Right lobe of liver (tissue), 6 donors: ENCODE data around the gene MAP2K4. TPM values are rescaled to one million over a fixed set of nuclear protein-coding genes. Genes with fewer than 3 reads are reported as not detected.

ENCODE experiments used
- ATAC-seq, 4 donors: fragments of 200-7000 bp; cut with Tn5 transposase; one replicate each; pipeline ENCODE4 v1.9.1; 2020; ENCODE audit warnings: mild to moderate bottlenecking in 4 of 4, moderate library complexity in 4 of 4
- DNase-seq, 3 donors: peaks; one replicate each; pipeline ENCODE4 v3.0.0-alpha.2; 2020
- H3K27ac ChIP-seq, 3 donors: fragments of 200-600 bp; one replicate each; pipeline ENCODE4 v1.8.0; 2022
- H3K27me3 ChIP-seq, 2 donors: fragments of 200-600 bp; one replicate each; pipeline ENCODE4 v1.8.0; 2022
- H3K36me3 ChIP-seq, 4 donors: fragments of 200-600 bp; sonication (generic) in 1 of 4; one replicate each; pipeline versions ENCODE4 v1.5.1 to v1.8.0; 2017 to 2022; ENCODE audit warnings: control low read depth in 1 of 4
- H3K4me1 ChIP-seq, 4 donors: fragments of 200-600 bp; sonication (generic) in 1 of 4; one replicate each; pipeline versions ENCODE4 v1.5.1 to v1.8.0; 2017 to 2022; ENCODE audit warnings: control low read depth in 1 of 4
- H3K4me3 ChIP-seq, 3 donors: fragments of 200-600 bp; one replicate each; pipeline ENCODE4 v1.8.0; 2022
- H3K9me3 ChIP-seq, 4 donors: fragments of 200-600 bp; sonication (generic) in 1 of 4; one replicate each; pipeline versions ENCODE4 v1.5.1 to v1.8.0; 2017 to 2022; ENCODE audit warnings: control low read depth in 1 of 4
- CTCF ChIP-seq, 4 donors: fragments of 200-600 bp in 3 of 4; fragments of 450-650 bp in 1 of 4; IDR thresholded peaks; one replicate each; pipeline versions ENCODE4 v1.5.1 to v1.8.0; 2016 to 2022; ENCODE audit warnings: antibody characterized with exemption in 4 of 4, mild to moderate bottlenecking in 2 of 4
- POLR2A ChIP-seq: fragments of 450-650 bp; IDR thresholded peaks from one replicate; pipeline ENCODE4 v1.6.1; 2017; ENCODE audit warnings: antibody characterized with exemption, mild to moderate bottlenecking
- WGBS: methylation state at CpG from one replicate; pipeline ENCODE4 v1.1.6; 2018; ENCODE audit warnings: low coverage, low lambda C conversion rate; ENCODE audit not compliant: insufficient coverage; ENCODE audit errors: missing lambda C conversion rate; 5-methylcytosine and 5-hydroxymethylcytosine counted together
- intact Hi-C, 2 donors: fragments of 100-400 bp; cut with DNase I; formaldehyde crosslinking; loops; one replicate each; pipeline versions ENCODE4 v1.11.2 to v1.14.1; 2022
- total RNA-seq, 6 experiments: library from RNA; depleted of rRNA in 2 of 6; stranded (reverse); fragments of >200 nt in 2 of 6; fragmentation: NEBNext Ultra II Directional in 3 of 6; extraction: Animal tissue kit (Norgen Biotek cat#: 25700) in 3 of 6; gene quantifications; one replicate each; pipeline versions ENCODE4 v1.1.0 to v1.2.4, GENCODE V29; 2016 to 2023
- donor health status: DM: no; HTN: yes; CAD: no.
- donor health status: DM: no; HTN: no; CAD: no.
- donor health status: DM: no; HTN: no; CAD: no.
- donor health status: DM: no; HTN: yes; CAD: no.
- donor health status: DM: no; HTN: yes; CAD: no.

The MAP2K4 gene
- total RNA-seq, 6 experiments from 2014 or later = 14.9 to 23.7 (median 18.7) TPM

DNA sequence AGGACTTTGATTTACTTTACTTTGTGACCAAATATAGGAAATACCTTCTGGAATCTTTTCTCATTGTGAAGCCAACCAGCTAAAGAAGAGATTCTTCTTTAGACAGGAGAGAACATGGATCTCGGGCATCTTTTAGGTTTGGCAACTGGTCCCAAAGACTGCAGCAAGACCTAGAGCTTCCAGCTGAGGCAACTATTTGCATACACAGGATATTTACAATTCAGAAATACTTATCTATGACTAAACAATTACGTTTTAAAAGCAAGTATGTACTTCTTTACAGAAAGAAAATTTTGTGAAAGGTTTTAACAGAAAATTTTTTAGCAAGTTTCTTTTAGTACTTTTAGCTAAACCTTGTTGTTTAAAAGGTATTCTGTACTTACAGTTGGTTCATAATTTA lies 106.5 kb downstream of the MAP2K4 start:
- TF ChIP-seq CTCF (IDR thresholded peaks at IDR 0.05) = no peak
- no peak for TF ChIP-seq POLR2A
- no peak overlapping the region for H3K27ac ChIP-seq
- H3K27me3 ChIP-seq = no peaks in the 10 kb centered on the region
- H3K4me3 ChIP-seq = no peak overlapping the region
- WGBS = 91% methylated on average over 2 of the region's 2 CpGs
- no peaks in the 10 kb centered on the region for H3K9me3 ChIP-seq
- H3K36me3 ChIP-seq = peaks cover 0 to 43% (median 7%) of the 10 kb centered on the region in 4 donors
- no peak for ATAC-seq
- DNase-seq = no peak
- H3K4me1 ChIP-seq = no peaks in the 10 kb centered on the region
- intact Hi-C loops = no loop called here

- Histone ChIP-seq H3K27ac (no peak overlapping the region), H3K36me3 (peaks cover 0 to 43% (median 7%) of the 10 kb centered on the region in 4 donors), H3K9me3 (no peaks in the 10 kb centered on the region), H3K4me1 (no peaks in the 10 kb centered on the region), H3K27me3 (no peaks in the 10 kb centered on the region), H3K4me3 (no peak overlapping the region)
- no peak for ATAC-seq
- no peak for DNase-seq
- intact Hi-C loops = no loop called here
- WGBS = 100% methylated on average over 2 of the region's 2 CpGs
- TF ChIP-seq POLR2A (no peak), CTCF (IDR thresholded peaks at IDR 0.05) (no peak)
These were observed 107.0 kb downstream of the MAP2K4 start for GRCh38 chr17:12127667-12128066.

- Histone ChIP-seq H3K36me3 (peaks cover 0 to 43% (median 7%) of the 10 kb centered on the region in 4 donors), H3K4me1 (no peaks in the 10 kb centered on the region), H3K27me3 (no peaks in the 10 kb centered on the region), H3K9me3 (no peaks in the 10 kb centered on the region), H3K27ac (no peak overlapping the region), H3K4me3 (no peak overlapping the region)
- TF ChIP-seq POLR2A = no peak
- TF ChIP-seq CTCF (IDR thresholded peaks at IDR 0.05) = no peak
- no peak for DNase-seq
- no peak for ATAC-seq
- WGBS = 95% methylated on average over 6 of the region's 7 CpGs
- intact Hi-C loops = no loop called here
These were observed 108.3 kb downstream of the MAP2K4 start for GRCh38 chr17:12128946-12129345.

GRCh38 chr17:12133183-12133582 lies 112.5 kb downstream of the MAP2K4 start:
- no peak overlapping the region for H3K4me3 ChIP-seq
- 89% methylated on average over 4 of the region's 6 CpGs for WGBS
- DNase-seq = no peak

More at GRCh38 chr17:12133183-12133582, 112.5 kb downstream of the MAP2K4 start:
- Histone ChIP-seq H3K36me3 (peaks cover 0 to 17% (median 4%) of the 10 kb centered on the region in 4 donors), H3K4me1 (no peaks in the 10 kb centered on the region), H3K27ac (no peak overlapping the region), H3K9me3 (peaks cover 0 to 3% (median 0%) of the 10 kb centered on the region in 4 donors), H3K27me3 (no peaks in the 10 kb centered on the region)
- intact Hi-C loops = no loop called here
- no peak for TF ChIP-seq CTCF (IDR thresholded peaks at IDR 0.05)
- no peak for TF ChIP-seq POLR2A
- no peak for ATAC-seq
